Measurements from ENCODE around the gene MYO6. TPM values are rescaled to one million over a fixed set of nuclear protein-coding genes. Genes with fewer than 3 reads are reported as not detected.

Gene MYO6
- total RNA-seq, 1 experiment from 2014 or later = 46.9 TPM

DNA sequence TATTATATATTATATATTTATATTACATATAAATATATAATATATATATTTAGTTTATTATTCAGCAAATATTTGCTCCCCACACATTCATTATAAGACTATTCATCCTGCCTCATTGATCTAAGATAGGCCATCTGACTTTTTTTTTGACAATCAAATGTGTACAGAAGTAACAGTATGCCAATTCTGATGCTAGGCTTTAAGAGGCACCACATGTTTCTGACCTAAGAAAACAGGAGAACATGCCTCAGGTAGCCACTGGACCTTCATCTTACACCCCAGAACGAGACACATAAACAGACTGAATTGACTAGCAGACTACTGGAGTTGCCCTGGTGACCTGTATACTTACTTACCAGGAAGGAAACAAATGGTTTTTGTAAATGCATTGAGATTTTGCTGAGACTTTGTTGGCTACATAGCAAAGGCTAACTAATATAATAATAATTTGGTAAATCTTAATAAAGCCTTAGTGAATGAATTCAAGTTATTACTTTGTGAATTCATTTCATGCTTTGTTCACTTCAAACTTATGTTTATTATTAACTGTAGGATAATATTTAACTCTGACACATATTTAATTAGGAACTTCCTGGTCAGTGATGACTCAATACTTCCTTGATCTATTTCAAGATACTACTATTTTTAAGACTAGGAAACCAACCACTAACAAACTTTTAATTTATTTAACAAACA lies 13.4 kb upstream of the MYO6 start:
- TF ChIP-seq, protein P1, sequence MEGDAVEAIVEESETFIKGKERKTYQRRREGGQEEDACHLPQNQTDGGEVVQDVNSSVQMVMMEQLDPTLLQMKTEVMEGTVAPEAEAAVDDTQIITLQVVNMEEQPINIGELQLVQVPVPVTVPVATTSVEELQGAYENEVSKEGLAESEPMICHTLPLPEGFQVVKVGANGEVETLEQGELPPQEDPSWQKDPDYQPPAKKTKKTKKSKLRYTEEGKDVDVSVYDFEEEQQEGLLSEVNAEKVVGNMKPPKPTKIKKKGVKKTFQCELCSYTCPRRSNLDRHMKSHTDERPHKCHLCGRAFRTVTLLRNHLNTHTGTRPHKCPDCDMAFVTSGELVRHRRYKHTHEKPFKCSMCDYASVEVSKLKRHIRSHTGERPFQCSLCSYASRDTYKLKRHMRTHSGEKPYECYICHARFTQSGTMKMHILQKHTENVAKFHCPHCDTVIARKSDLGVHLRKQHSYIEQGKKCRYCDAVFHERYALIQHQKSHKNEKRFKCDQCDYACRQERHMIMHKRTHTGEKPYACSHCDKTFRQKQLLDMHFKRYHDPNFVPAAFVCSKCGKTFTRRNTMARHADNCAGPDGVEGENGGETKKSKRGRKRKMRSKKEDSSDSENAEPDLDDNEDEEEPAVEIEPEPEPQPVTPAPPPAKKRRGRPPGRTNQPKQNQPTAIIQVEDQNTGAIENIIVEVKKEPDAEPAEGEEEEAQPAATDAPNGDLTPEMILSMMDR (conservative IDR thresholded peaks at IDR 0.05) = no peak
- no peak overlapping the region for H3K4me3 Mint-ChIP-seq
- no peaks in the 10 kb centered on the region for H3K9me3 ChIP-seq (ENCODE audit: control insufficient read depth, low read depth, low read length)
- H3K27me3 ChIP-seq (ENCODE audit: insufficient read depth, low read length) = no peaks in the 10 kb centered on the region
- H3K79me1 ChIP-seq (ENCODE audit: insufficient read depth, low read depth, low read length, poor library complexity, severe bottlenecking) = no peaks in the 10 kb centered on the region
- no peak overlapping the region for H3K27ac Mint-ChIP-seq
- no peaks in the 10 kb centered on the region; the same call in 1 of the 2 replicates for H3K27me3 Mint-ChIP-seq (ENCODE audit: low read depth)
- H2AFZ ChIP-seq (ENCODE audit: low read length) = no peak overlapping the region
- no peak overlapping the region for H3K14ac ChIP-seq (ENCODE audit: insufficient read depth, low read length)
- H4K20me1 ChIP-seq (ENCODE audit: control insufficient read depth, insufficient read depth, insufficient read length) = no peaks in the 10 kb centered on the region
- no peak overlapping the region for H3K4me2 ChIP-seq (ENCODE audit: insufficient read depth, insufficient read length, low read length)
- no peak overlapping the region for H3K9ac ChIP-seq (ENCODE audit: extremely low read depth, insufficient read length, low read length)
- H3K4me1 Mint-ChIP-seq = no peaks in the 10 kb centered on the region
- H3K27ac ChIP-seq (ENCODE audit: insufficient read length, low read depth, low read length) = no peak overlapping the region
- H3K23me2 ChIP-seq (ENCODE audit: insufficient read length, low read depth, low read length, poor library complexity, severe bottlenecking) = no peaks in the 10 kb centered on the region
- H3K56ac ChIP-seq (ENCODE audit: insufficient read length, low read depth, low read length) = no peak overlapping the region
- no peak for DNase-seq
- H2AK5ac ChIP-seq (ENCODE audit: insufficient read length, low read length) = no peak overlapping the region
- H3K4me1 ChIP-seq (ENCODE audit: insufficient read depth, low read length) = no peaks in the 10 kb centered on the region
- no peak overlapping the region for H3K23ac ChIP-seq (ENCODE audit: insufficient read length, low read depth, low read length)
- H3K9me3 Mint-ChIP-seq = no peaks in the 10 kb centered on the region
- no peak overlapping the region for H4K5ac ChIP-seq (ENCODE audit: insufficient read length, low read depth, low read length)
- H3T11ph ChIP-seq (ENCODE audit: low read length) = no peak overlapping the region
- no peak overlapping the region for H3K4ac ChIP-seq (ENCODE audit: low read depth, low read length)
- H3K18ac ChIP-seq (ENCODE audit: insufficient read length, low read depth, low read length) = no peak overlapping the region
- no peak overlapping the region for H2BK5ac ChIP-seq (ENCODE audit: insufficient read length, low read length)
- H3K36me3 Mint-ChIP-seq (ENCODE audit: insufficient read depth in 1 of 3, low read depth in 3 of 3) = no peaks in the 10 kb centered on the region
- no peak overlapping the region for H4K91ac ChIP-seq (ENCODE audit: insufficient read length, low read depth, low read length)
- no peak overlapping the region for H2BK15ac ChIP-seq (ENCODE audit: low read depth, low read length)
- H2BK20ac ChIP-seq (ENCODE audit: low read depth, low read length, poor library complexity, severe bottlenecking) = no peak overlapping the region
- whole genome bisulfite sequencing (ENCODE audit: extremely low coverage, insufficient read length, low lambda C conversion rate) = no CpG with 5 or more reads among the region's 1 CpG
- no peak overlapping the region for H4K8ac ChIP-seq (replicated peaks; ENCODE audit: insufficient read length, low read depth, low read length)
- no peak overlapping the region for H2BK120ac ChIP-seq (ENCODE audit: low read depth, low read length, poor library complexity, severe bottlenecking)
- H3K79me2 ChIP-seq (ENCODE audit: insufficient read depth, low read length) = no peaks in the 10 kb centered on the region
- H2BK12ac ChIP-seq (ENCODE audit: insufficient read length, low read depth, low read length) = no peak overlapping the region

Measured in H9 (cell line).